ENCODE results near the gene SUDS3. TPM values are rescaled to one million over a fixed set of nuclear protein-coding genes. Genes with fewer than 3 reads are reported as not detected.

Gene SUDS3
- total RNA-seq, 1 donor from 2014 or later: 8.0 TPM

GRCh38 chr12:118463677-118464076 lies 87.3 kb downstream of the SUDS3 start:
- no peak for DNase-seq (ENCODE audit: low spot score in 2 of 2)
- no peaks in the 10 kb centered on the region for H3K27me3 ChIP-seq
- no peaks in the 10 kb centered on the region for H3K9me3 ChIP-seq
- no peak for TF ChIP-seq CTCF (IDR thresholded peaks at IDR 0.05)
- H3K36me3 ChIP-seq: no peaks in the 10 kb centered on the region
- H3K4me3 ChIP-seq: no peak overlapping the region
- no peak overlapping the region for H3K27ac ChIP-seq
- no peaks in the 10 kb centered on the region for H3K4me1 ChIP-seq
- intact Hi-C loops (cut with DNase I): no loop called here

GRCh38 chr12:118465706-118466105 lies 89.4 kb downstream of the SUDS3 start:
- no peaks in the 10 kb centered on the region for H3K9me3 ChIP-seq
- intact Hi-C loops (cut with DNase I): no loop called here
- H3K27ac ChIP-seq: no peak overlapping the region
- no peaks in the 10 kb centered on the region for H3K4me1 ChIP-seq
- H3K36me3 ChIP-seq: no peaks in the 10 kb centered on the region
- DNase-seq (ENCODE audit: low spot score in 2 of 2): no peak
- TF ChIP-seq CTCF (IDR thresholded peaks at IDR 0.05): no peak
- H3K27me3 ChIP-seq: no peaks in the 10 kb centered on the region
- H3K4me3 ChIP-seq: no peak overlapping the region

Other genes starting within 250 kb of the SUDS3 start
- 312 TPM for gene PEBP1, start 240.4 kb upstream of the SUDS3 start, total RNA-seq
- gene TAOK3, start 3.6 kb upstream of the SUDS3 start, total RNA-seq: 39.3 TPM